ENCODE measurements around the gene DGCR2.

Gene DGCR2

GRCh38 chr22:19143967-19144400 lies 21.8 kb upstream of the DGCR2 start:
- DNase-seq, result no peak

GRCh38 chr22:19143212-19143611 lies 21.0 kb upstream of the DGCR2 start:
- DNase-seq, result no peak

- no peak for DNase-seq
Measured at GRCh38 chr22:19142394-19142793, 20.2 kb upstream of the DGCR2 start.

- no peak for DNase-seq
Measured at GRCh38 chr22:19139974-19140373, 17.8 kb upstream of the DGCR2 start.

- DNase-seq, result no peak
Measured at GRCh38 chr22:19139001-19139356, 16.8 kb upstream of the DGCR2 start.

GRCh38 chr22:19138217-19139000 lies 16.2 kb upstream of the DGCR2 start:
- no peak for DNase-seq

- no peak for DNase-seq
Measured at GRCh38 chr22:19137384-19138216, 15.4 kb upstream of the DGCR2 start.

GRCh38 chr22:19136915-19137314 lies 14.7 kb upstream of the DGCR2 start:
- DNase-seq, result no peak

GRCh38 chr22:19134874-19135273 lies 12.7 kb upstream of the DGCR2 start:
- no peak for DNase-seq

- no peak for DNase-seq
Measured at GRCh38 chr22:19134176-19134831, 12.1 kb upstream of the DGCR2 start.

GRCh38 chr22:19133561-19133960 lies 11.3 kb upstream of the DGCR2 start:
- no peak for DNase-seq

GRCh38 chr22:19132693-19133400 lies 10.6 kb upstream of the DGCR2 start:
- DNase-seq, result no peak

- DNase-seq, result no peak
Measured at GRCh38 chr22:19132153-19132552, 9.9 kb upstream of the DGCR2 start.

- DNase-seq, result no peak
Measured at GRCh38 chr22:19131685-19132015, 9.4 kb upstream of the DGCR2 start.

GRCh38 chr22:19130959-19131684 lies 8.9 kb upstream of the DGCR2 start, which contains the start of gene TSSK2:
Gene TSSK2, plus strand, starts transcription at chr22:19131308. Its CDS starts 92 bp downstream, at chr22:19131400.
- DNase-seq, result no peak

GRCh38 chr22:19129871-19130270 lies 7.7 kb upstream of the DGCR2 start:
- DNase-seq, result no peak

GRCh38 chr22:19128946-19129727 lies 6.9 kb upstream of the DGCR2 start:
- no peak for DNase-seq

- no peak for DNase-seq
Measured at GRCh38 chr22:19128009-19128401, 5.8 kb upstream of the DGCR2 start.

GRCh38 chr22:19127329-19128008 lies 5.3 kb upstream of the DGCR2 start:
- DNase-seq, result no peak

GRCh38 chr22:19126309-19127273 lies 4.4 kb upstream of the DGCR2 start:
- DNase-seq, result no peak
